PFSK-1 (cell line): Measurements from ENCODE around the gene MYO7A.

Experiments
- POLR2AphosphoS5 ChIP-seq: IDR thresholded peaks from 2 replicates; pipeline ENCODE4 v1.6.1; 2012; ENCODE audit warnings: low read depth, mild to moderate bottlenecking, control low read depth, low read length, moderate library complexity
- TAF1 ChIP-seq: IDR thresholded peaks from 2 replicates; pipeline ENCODE4 v1.6.1; 2012; ENCODE audit warnings: low read length, control low read depth, borderline replicate concordance; ENCODE audit not compliant: insufficient read depth
- TF ChIP-seq, protein P1 (sequence below), 2 experiments: IDR thresholded peaks; 2 replicates each; pipeline versions ENCODE4 v1.6.1 to v1.8.0; 2011 to 2012; ENCODE audit warnings: low read depth in 2 of 2, low read length in 2 of 2, control low read depth in 1 of 2, inconsistent platforms in 1 of 2, mild to moderate bottlenecking in 1 of 2, moderate library complexity in 1 of 2; ENCODE audit not compliant: insufficient read depth in 1 of 2

DNA sequence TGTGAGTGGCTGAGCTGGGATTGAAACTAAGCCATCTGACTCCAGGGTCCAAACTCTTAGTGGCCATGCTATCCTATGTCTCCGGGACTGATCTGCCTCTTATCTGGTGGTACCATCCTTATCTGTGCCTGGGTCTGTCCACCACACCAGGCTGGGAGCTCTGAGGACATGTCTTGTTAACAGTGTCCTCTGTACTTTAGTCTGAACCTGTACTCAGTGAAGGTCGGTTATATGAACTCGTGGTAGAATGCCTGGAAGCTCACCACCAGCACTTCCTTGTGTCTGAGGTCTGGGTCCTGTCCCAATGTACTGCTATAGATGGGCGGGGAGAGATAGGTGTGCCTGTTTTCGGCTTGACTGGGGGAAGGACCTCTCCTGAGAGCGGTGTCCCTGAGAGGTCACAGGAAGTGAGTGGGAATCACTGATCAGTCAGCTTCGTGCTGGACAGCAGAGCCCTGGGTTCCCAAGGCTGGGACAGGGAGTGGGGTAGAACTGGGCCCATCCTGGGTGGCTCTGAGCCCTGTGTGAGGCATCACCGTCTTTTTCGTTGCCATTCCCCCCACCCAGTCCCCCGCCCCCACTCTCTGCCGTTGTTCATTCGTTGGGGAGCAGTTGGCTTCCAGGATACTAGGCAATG lies 8.9 kb downstream of the MYO7A start:
- TF ChIP-seq, protein P1, sequence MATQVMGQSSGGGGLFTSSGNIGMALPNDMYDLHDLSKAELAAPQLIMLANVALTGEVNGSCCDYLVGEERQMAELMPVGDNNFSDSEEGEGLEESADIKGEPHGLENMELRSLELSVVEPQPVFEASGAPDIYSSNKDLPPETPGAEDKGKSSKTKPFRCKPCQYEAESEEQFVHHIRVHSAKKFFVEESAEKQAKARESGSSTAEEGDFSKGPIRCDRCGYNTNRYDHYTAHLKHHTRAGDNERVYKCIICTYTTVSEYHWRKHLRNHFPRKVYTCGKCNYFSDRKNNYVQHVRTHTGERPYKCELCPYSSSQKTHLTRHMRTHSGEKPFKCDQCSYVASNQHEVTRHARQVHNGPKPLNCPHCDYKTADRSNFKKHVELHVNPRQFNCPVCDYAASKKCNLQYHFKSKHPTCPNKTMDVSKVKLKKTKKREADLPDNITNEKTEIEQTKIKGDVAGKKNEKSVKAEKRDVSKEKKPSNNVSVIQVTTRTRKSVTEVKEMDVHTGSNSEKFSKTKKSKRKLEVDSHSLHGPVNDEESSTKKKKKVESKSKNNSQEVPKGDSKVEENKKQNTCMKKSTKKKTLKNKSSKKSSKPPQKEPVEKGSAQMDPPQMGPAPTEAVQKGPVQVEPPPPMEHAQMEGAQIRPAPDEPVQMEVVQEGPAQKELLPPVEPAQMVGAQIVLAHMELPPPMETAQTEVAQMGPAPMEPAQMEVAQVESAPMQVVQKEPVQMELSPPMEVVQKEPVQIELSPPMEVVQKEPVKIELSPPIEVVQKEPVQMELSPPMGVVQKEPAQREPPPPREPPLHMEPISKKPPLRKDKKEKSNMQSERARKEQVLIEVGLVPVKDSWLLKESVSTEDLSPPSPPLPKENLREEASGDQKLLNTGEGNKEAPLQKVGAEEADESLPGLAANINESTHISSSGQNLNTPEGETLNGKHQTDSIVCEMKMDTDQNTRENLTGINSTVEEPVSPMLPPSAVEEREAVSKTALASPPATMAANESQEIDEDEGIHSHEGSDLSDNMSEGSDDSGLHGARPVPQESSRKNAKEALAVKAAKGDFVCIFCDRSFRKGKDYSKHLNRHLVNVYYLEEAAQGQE (IDR thresholded peaks at IDR 0.05; ENCODE audit: insufficient read depth in 1 of 2, low read depth in 2 of 2, low read length in 2 of 2): peak in 1 of 2 experiments; percentile 33; a peak in 1 of 4 replicates
- TF ChIP-seq TAF1 (no peak), POLR2AphosphoS5 (no peak)
